Esophagus muscularis mucosa (tissue), 4 donors: ENCODE measurements around the gene CYP4F22.
"Not testable (repeated sequence)": the region's sequence is repeated elsewhere in the genome, so short reads cannot be mapped to it uniquely, and the experiment has no call there.

ENCODE experiments used
- EP300 ChIP-seq: sonication (generic); formaldehyde crosslinking; IDR thresholded peaks from one replicate; pipeline ENCODE4 v1.6.1; 2017; ENCODE audit warnings: antibody characterized with exemption
- POLR2A ChIP-seq: fragments of 450-650 bp; IDR thresholded peaks from one replicate; pipeline ENCODE4 v1.6.1; 2017; ENCODE audit warnings: antibody characterized with exemption, moderate library complexity, mild to moderate bottlenecking, low read depth
- TF ChIP-seq, protein P1 (sequence below), 3 experiments: fragments of 200-600 bp in 2 of 3; fragments of 450-650 bp in 1 of 3; sonication (generic) in 2 of 3; IDR thresholded peaks; one replicate each; pipeline ENCODE4 v1.5.1; 2017 to 2019; ENCODE audit warnings: antibody characterized with exemption in 3 of 3, mild to moderate bottlenecking in 2 of 3, moderate library complexity in 1 of 3

DNA sequence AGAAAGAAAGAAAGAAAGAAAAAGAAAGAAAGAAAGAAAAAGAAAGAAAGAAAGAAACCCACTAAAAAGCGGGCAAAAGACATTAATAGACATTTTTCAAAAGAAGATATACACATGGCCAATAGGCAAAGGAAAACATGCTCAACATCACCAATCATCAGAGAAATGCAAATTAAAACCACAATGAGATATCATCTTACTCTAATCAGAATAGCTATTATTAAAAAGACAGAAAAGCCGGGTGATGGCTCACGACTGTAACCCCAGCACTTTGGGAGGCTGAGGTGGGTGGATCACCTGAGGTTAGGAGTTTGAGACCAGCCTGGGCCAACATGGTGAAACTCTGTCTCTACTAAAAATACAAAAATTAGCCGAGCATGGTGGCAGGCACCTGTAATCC, 34.5 kb upstream of the CYP4F22 start:
- TF ChIP-seq, protein P1, sequence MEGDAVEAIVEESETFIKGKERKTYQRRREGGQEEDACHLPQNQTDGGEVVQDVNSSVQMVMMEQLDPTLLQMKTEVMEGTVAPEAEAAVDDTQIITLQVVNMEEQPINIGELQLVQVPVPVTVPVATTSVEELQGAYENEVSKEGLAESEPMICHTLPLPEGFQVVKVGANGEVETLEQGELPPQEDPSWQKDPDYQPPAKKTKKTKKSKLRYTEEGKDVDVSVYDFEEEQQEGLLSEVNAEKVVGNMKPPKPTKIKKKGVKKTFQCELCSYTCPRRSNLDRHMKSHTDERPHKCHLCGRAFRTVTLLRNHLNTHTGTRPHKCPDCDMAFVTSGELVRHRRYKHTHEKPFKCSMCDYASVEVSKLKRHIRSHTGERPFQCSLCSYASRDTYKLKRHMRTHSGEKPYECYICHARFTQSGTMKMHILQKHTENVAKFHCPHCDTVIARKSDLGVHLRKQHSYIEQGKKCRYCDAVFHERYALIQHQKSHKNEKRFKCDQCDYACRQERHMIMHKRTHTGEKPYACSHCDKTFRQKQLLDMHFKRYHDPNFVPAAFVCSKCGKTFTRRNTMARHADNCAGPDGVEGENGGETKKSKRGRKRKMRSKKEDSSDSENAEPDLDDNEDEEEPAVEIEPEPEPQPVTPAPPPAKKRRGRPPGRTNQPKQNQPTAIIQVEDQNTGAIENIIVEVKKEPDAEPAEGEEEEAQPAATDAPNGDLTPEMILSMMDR (IDR thresholded peaks at IDR 0.05) = not testable (repeated sequence)
- TF ChIP-seq POLR2A, EP300: not testable (repeated sequence)
